Stimulated activated CD8-positive, alpha-beta memory T cell treated with anti-CD3 and anti-CD28 coated beads, Interleukin-15, amount 100 ng/mL, for 4 hours (primary cell): ENCODE data around the gene ADNP2.

Source experiments
- DNase-seq, 2 donors: peaks; one replicate each; pipeline ENCODE4 v3.0.0-alpha.2; 2020; ENCODE audit warnings: low read depth in 2 of 2

The ADNP2 gene

DNA sequence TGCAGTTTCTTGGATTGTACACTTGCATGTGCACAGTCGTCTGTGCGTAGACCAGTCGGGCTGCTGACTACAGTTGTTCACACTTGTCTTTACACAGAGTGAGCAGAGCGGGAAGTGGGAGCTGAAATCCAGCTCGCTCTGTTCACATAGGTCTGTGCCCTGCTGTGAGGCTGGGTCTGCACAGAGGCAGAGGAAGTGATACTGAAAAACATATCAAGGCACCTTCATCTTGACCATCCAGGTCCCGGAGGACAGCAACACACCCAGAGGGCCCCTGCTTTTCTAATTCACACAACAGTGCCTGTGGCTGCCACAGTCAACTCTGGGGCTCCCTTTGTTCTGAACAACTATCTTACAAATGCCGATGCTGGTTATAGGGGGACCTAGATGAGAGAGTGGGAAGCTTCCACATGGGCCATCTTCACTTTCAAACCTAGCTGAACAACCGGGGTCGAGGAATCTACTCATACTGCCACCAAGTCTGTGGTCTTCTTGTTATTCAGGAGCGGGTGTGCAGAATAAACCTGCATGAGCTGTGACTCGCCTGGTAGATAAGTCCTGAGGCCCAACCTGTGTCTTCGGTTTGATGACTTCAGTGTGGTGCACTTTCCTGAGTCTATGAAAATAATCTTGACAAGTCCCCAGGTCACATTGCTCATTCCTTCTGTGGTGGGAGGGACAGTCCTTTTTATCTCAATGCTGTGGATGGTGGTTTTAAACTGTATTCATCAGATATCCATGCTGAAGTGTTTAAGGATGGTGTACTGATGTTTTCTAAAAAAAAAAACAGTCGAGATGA is 3.5 kb upstream of the ADNP2 start:
- DNase-seq, result no peak

DNA sequence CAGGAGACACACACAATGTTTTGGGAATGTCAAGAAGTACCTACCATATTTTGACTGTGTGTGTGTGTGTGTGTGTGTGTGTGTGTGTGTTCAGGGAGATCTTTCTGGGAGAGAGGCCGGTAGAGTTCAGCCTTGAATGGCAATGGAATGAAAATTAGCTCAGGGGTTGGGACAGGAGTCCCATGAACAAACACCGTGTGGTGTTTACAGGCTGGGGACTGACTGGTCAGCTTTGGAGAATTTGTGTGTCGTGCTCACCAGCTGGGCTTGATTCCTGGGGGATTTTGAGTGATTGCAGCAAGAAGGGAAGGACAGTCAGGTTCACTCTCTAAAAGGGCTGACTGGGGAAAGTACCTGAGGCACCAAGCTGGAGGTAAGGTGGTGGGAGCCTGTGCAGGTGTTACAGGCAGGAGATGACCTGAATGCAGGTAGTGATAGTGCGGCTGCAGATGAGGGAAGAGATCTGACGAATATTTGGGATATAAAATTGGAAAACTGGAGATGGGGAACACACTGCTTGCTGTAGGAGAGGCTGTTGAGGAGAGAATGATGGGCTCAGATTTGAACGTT is 2.5 kb upstream of the ADNP2 start:
- DNase-seq, result no peak

DNA sequence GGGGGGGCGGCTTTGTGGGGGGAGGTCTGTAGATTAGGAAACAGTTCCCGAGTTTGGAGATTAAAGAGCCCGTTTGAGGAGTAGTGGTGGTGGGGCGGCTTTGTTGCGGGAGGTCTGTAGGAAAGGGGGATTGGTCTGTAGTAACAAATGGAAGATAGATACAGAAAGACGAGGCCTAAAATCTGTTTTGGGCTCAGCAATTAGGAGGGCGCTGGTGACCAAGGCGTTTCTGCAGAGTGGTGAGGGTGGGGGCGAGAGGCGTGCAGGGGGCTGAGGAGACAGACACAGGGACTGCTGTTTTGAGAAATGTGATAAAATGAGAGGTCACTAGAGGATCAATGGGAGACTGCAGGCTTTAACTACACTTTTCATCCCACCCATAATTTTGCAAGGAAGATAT is 1.6 kb upstream of the ADNP2 start:
- DNase-seq, result no peak

DNA sequence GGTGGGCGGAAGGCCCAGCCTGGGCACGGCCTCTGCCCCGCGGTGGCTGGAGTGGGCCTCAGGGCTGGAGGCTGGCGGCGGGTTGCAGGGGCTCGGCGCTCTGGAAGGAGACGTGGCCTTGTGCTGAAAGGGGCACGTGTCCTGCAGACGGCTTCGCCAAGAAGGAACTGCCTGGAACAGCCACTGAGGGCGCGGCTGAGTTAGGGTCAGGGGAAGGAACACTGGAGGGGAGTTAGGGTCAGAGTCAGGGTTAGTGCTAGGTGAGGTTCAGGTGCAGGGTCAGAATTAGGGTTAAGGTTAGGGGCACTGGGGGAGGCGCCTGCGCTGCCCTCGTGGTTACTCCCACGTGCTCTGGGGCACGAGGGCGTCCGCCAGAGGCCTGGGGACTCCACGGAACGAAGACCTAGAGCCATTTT is 933 bp upstream of the ADNP2 start:
- DNase-seq, result no peak

DNA sequence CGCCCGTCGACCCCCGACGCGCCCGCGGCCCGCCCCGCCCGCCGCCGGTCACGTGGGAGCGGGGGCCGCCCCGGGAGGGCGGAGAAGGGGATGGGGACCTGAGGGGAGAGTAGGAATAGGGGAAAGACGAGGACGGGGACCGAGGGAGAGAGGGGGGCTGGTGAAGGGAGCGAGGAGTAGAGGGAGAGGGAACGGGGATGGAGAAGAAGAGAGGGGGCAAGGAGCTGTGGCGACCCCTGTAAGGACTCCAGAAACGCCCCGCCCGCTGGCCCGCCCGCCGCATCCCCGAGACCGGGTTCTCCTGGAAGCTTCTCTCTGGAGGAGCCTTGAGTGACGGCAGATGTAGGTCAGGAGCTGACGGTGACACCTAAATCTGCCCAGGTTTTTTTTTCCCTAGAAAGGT is 615 bp downstream of the ADNP2 start:
- DNase-seq, result no peak

DNA sequence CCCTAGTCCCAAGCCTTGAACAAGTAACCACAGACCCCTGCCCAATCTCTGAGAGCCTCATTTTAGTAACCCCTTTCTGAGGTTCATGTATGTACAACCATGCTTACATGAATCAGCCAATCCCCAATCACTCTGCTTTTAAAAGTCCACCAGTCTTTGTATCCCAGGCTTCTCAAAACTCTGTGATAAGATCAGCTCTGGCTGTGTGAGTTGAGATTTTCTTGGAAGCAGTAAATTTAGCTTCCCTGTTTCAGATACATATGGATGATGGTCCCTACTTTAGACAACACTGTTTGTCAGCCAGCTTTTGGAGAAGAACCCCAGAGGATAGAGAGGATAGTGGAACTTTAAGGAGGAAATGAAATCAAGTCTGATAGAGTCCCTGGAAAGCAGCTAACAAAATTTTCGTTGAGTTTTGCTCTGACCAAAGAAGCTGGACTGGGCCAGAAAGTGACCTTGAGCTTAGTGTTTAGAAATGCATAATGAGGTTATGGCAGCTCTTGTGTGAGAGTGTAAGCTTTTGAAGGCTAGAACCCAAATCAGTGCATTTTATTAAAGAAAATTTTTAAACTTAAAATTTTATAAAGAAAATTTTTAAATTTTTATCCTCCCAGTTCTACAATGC is 3.7 kb downstream of the ADNP2 start:
- no peak for DNase-seq

DNA sequence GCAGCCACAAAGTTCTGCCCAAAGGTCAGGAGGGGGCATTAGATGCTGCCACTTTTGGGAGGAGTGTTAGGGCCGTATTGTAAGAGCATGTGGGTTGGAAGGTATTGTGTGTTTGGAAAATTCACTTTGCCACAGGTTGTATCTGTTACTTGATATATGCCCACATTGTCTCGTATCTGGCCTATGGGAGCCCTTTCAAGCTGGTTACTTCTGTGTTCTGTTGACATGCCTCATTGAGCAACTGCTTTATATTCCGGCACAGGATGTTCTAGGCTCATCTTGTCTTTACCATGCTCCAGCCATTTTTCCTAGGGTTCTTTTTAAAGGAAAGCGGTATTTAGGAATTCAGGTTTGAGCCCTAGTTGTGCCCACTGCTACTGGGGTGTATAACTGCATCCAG is 6.0 kb downstream of the ADNP2 start:
- DNase-seq, result no peak

DNA sequence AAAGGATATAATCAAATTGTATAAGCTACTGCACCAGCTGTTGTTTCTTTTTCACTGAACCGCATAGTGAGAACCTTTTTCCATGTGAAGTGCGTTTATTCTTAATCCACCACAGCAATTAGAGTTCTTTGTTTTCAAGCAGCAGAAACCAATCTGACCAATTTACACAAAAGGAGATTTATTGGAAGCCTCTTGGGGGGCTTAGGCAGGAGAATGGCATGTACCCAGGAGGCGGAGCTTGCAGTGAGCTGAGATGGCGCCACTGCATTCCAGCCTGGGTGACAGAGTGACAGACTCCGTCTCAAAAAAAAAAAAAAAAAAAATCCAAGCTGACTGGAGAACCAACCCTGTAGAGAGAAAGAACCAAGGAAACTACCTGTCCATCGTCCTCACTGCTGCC is 10.0 kb downstream of the ADNP2 start:
- no peak for DNase-seq

DNA sequence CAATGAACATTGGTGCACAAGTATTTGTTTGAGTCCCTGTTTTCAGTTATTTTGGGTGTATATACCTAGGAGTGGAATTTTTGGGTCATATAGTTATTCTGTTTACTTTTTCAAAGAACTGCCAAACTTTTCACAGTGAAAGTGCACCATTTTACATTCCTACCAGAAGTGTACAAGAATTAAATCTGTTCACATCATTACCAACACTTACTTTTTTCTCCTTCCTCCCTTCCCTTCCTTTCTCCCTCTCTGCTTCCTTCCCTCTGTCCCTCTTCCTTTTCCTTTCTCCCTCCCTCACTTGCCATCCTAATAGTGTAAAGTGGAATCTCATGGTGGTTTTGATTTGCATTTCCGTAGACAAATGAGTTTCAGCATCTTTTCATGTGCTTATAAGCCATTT is 11.9 kb downstream of the ADNP2 start:
- DNase-seq, result no peak

DNA sequence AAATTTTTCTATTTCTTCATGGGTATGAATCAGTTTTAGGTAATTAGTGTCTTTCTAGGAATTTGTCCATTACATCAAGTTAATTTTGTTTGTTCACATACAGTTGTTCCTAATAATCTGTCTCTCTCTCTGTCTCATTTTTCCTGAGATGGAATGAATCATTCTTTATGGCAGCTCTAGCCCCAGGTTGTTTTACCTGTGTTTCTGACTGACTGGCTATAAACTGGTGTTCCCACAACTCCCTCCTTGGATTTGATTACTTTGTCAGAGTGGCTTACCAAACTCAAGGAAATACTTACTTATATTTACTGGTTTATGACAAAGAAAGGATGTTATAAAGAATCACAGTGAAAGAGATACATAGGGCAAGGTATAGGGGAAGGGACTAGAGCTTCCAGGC is 15.1 kb downstream of the ADNP2 start:
- DNase-seq, result no peak

DNA sequence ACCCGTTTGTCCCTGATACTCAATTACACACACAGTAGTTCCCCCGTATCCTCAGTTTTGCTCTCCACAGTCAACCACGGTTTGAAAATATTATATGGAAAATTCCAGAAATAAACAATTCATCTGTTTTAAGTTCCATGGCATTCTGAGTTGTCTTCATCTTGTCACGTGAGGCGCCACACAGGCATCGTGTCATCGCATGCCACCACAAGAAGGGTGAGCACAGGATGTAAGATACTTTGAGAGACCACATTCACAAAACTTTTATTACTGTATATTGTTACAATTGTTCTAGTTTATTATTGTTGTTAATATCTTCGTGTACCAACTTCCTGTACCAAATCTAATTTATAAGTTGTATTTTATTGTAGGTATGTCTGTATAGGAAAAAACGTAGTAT is 17.7 kb downstream of the ADNP2 start:
- DNase-seq, result no peak

DNA sequence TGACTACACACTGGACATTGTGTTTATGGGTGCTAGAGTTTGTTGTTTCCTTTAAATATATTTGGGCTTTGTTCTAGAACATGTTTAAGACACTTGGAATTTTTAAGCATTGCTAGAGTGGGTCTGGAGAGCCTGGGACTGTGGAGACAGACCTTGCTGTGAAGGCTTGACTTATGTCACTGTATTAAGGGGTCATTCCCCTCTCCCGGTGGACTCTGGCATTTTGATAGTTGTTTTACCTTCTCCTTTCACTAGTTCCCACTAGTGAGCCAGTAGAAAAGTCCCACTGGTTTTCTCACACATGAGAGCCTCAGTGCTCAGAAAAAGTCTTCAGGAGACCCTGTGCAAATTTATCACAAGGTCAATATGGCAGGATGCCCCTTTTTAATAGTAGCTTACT is 18.6 kb downstream of the ADNP2 start:
- no peak for DNase-seq

DNA sequence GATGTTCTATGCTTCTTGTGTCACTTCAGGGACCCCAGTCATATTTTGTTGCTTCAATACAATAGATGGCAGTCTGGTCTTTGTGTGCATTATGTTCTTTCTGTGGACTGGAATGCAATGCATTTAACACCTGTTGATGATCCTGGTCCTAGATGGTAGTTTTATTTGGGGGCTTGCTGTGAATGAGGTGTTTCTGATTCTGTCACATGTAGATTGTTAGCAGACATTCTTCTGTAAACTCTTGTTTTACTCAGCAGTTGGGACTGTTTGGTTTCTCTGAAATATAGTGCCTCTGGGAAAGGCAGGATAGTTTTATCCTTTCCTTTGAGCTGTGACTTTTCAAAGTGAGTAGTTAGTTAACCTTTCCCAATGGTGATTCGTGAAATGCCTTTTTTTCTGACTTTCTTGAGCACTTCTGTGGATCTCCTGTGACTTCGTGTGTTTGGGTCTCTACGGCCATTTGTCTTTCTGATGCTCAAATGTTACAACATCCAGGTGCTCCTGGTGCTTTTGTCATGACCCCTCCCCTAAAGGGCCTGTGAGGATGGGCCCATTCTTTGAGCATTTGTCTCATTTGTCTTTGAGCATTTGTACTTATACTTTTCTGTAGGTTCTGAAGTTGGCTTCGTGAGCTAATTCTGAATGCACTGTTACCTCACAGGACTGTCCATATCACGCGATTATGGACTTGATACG is 20.8 kb downstream of the ADNP2 start:
- no peak for DNase-seq

DNA sequence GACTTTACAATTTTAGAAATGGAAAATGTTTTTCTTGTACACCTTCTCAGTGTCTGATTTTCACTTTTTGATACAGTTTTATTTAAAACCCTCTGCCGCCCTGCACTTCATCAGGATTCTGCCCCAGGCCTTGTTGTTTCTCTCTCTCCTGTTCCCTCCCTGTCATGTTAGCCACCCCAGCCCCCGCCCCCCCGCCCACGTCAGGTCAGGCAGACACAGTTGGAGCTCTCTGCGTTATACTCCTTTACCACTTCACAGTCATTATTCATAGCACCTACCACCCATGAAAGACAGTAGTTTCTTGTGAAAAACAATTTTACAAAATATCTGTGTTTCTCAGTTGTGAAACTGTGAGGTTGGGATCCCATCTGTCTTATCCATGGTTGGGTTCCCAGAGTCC is 21.5 kb downstream of the ADNP2 start:
- DNase-seq, result no peak

DNA sequence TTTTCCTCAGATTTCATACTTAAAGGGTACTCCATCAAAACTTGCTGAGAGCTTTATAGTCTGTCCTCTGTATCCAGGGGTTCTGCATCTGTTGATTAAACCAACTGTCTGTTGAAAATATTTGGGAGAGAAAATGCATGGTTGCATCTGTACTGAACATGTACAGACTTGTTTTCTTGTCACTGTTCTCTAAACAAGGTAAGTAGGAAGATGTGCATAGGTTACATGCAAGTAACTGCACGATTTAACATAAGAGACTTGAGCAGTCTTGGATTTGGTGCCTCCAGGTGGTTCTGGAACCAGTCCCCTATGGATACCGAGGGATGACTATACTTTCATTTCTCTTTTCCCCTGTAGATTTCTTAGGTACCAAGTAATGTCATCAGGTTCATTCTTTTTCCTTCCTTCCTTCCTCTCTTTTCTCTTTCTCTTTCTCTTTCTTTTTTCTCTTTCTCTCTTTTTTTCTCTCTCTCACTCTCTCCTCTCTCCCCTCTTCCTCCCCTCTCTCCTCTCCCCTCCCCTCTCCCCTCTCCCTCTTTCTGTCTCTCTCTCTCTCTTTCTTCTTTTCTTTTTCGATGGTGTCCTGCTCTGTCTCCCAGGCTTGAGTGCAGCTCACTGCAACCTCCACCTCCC is 23.2 kb downstream of the ADNP2 start:
- DNase-seq, result no peak

DNA sequence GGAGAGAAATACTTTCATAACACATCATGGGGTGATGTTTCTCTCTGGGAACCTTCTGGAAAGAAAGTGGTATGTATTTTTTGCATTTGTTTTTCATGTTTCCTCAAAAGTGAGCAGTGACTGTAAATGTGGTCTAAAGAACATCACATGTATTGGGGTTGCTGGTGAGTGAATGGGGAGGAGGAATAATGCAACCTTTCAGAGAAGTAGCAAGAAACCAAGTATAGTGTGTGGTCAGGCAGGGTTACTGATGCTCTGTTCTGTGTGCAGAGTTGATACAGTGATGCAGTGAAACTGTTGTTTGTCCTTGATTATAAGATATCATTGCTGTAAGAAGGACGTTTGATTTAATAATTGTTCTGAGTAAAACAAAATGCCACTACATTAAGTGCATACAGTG is 24.1 kb downstream of the ADNP2 start:
- no peak for DNase-seq

DNA sequence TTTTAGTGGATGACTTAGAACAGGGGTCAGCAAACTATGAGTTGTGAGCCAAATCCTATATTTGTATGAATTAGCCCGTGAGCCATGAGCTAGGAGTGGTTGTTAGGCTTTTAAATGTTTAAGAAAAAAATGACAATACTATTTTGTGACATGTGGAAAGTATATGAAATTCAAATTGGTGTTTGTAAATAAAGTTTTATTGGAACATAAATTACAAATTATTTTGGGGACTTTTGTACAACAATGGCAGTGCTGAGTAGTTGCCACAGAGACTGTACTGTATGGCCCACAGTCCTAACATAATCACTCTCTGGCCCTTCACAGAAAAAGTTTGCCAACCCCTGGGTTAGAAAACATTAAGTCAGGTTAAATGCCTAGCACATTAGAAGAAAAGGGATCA is 26.1 kb downstream of the ADNP2 start:
- DNase-seq, result no peak

DNA sequence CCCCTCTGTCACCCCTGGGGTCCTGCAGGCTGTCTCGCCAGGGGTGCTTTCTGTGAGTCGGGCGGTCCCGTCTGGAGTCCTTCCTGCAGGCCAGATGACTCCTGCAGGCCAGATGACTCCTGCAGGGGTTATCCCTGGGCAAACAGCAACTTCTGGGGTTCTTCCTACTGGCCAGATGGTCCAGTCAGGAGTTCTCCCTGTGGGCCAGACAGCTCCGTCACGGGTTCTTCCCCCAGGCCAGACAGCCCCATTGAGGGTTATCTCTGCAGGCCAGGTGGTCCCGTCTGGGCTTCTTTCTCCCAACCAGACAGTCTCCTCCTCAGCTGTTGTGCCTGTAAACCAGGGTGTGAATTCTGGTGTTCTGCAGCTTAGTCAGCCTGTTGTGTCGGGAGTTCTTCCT is 27.6 kb downstream of the ADNP2 start:
- DNase-seq, result no peak

DNA sequence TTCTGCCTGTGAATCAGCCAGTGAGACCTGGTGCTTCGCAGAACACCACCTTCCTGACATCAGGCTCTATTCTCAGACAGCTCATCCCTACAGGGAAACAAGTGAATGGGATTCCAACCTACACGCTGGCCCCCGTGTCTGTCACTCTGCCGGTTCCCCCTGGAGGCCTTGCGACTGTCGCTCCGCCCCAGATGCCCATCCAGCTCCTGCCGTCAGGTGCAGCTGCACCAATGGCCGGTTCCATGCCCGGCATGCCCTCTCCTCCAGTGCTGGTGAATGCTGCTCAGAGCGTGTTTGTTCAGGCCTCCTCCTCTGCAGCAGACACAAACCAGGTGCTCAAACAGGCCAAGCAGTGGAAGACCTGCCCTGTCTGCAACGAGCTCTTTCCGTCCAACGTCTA is 28.1 kb downstream of the ADNP2 start:
- no peak for DNase-seq

DNA sequence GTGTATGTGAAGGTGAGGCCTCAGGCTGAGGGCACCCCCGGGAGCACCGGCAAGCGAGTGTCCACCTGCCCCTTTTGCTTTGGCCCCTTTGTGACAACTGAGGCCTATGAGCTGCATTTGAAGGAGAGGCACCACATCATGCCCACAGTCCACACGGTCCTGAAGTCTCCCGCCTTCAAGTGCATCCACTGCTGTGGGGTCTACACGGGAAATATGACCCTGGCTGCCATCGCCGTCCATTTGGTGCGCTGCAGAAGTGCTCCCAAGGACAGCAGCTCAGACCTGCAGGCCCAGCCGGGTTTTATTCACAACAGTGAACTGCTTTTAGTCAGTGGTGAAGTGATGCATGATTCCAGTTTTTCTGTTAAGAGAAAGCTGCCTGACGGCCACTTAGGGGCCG is 28.9 kb downstream of the ADNP2 start:
- no peak for DNase-seq

DNA sequence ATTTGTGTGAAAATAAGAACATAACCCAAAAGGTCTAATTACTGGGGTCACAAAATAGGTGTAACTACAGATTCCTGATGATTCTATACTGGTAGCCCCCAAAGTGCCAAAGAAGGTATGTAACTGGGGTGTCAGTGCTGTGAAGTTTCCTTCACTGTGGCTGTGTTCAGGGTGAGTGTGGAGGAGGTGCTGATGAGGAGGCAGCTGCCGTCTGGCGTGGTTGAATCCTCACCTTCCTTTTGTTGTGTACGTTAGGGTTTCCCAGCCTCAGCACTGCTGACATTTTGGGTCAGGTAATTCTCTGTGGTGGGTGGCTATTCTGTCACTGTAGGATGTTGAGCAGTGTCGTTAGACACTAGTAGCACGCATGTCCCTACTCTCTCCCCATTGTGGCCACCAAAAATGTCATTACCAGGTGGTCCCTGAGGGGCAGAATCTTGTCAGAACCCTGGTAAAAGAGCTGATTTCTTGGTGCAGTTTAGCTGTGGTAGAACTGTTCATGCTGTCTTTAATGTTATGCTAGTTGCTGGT is 31.5 kb downstream of the ADNP2 start:
- no peak for DNase-seq

DNA sequence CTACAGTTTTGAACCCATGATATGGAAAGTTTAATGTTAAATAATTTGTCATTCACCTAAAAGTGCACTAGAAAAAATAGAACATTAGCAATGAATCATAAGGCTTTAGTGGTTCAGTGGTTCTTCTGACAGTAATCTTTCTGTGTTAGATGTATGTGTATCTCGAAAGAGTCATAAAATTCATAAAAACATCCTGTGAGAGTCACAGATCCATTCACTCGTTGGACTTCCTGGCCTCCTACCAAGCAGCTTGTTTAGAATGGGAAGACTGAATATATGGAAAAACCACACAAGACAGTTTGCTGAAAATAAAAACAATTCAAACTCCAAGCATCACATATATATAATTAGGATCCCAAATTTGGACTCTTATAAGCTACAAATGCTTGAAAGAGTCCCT is 34.8 kb downstream of the ADNP2 start:
- no peak for DNase-seq
